Muscle layer of colon (tissue), 2 donors: Measurements from ENCODE around the gene GRIP2.

Experiments
- H3K27ac ChIP-seq: one replicate; pipeline ENCODE4 v1.7.0; 2013; ENCODE audit warnings: low read depth, mild to moderate bottlenecking, low read length, moderate library complexity
- H3K27me3 ChIP-seq, 2 donors: one replicate each; pipeline ENCODE4 v1.7.0; 2013; ENCODE audit warnings: low read length in 2 of 2, mild to moderate bottlenecking in 2 of 2; ENCODE audit not compliant: insufficient read depth in 2 of 2, control insufficient read depth in 1 of 2
- H3K36me3 ChIP-seq: one replicate; pipeline ENCODE4 v1.7.0; 2013; ENCODE audit warnings: mild to moderate bottlenecking, low read length; ENCODE audit not compliant: insufficient read depth
- H3K4me1 ChIP-seq: one replicate; pipeline ENCODE4 v1.7.0; 2013; ENCODE audit warnings: mild to moderate bottlenecking, low read length; ENCODE audit not compliant: insufficient read depth
- H3K4me3 ChIP-seq, 2 donors: one replicate each; pipeline ENCODE4 v1.7.0; 2013; ENCODE audit warnings: low read length in 2 of 2, low read depth in 1 of 2, mild to moderate bottlenecking in 1 of 2, moderate library complexity in 1 of 2
- H3K9ac ChIP-seq: one replicate; pipeline ENCODE4 v1.7.0; 2013; ENCODE audit warnings: low read length
- H3K9me3 ChIP-seq: one replicate; pipeline ENCODE4 v1.7.0; 2013; ENCODE audit warnings: mild to moderate bottlenecking, low read length
- donor health status: abdominal sarcoma.
- donor health status: Adenocarcinoma of cecum.

GRIP2 gene

DNA sequence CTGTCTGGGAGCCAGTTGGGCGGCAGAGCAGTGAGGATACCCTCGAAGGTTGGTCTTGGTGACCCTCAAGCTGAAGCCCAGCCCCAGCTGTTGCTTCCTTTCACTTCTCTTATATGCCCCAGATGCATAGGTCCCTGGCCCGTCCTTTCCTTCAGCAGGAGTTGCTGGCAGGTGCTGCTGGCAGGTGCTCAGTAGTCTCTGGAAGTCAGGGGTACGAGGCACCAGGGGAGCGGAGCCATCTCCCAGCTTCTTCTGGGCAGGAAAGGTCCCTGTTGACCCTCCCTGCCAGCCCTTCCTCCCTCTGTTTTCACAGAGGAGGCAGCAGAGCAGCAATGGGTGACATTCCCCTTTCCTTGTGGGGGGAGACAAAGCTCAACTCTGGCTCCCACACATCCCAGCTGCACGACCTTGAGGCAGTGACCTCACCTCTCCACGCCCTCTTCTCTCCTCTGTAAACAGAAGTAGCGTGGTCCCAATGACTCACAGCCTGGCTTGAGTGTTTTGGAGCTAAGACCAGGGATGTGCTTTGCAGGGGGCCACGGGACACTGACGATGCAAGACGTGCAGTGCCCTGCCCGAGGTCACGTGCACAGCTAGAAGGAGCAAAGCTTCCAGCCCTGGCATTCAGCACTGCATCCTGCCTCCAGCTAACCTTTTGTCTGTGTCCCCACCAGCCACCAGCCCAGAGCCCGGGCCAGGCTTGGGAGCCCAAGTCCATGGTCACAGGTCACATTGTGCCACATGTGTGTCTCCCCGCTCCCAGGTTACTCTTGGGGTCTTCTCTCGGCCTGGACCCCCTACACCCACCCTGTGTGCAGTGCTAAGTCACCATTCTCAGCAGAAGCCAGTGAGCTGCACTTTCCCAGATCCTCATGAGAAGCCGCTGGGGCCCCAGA lies 88.0 kb downstream of the GRIP2 start:
- Histone ChIP-seq H3K4me3 (no peak overlapping the region), H3K9ac (no peak overlapping the region), H3K36me3 (peaks cover 8% of the 10 kb centered on the region), H3K27ac (peak overlapping the region; percentile 77), H3K9me3 (no peaks in the 10 kb centered on the region), H3K27me3 (no peaks in the 10 kb centered on the region), H3K4me1 (peaks cover 40% of the 10 kb centered on the region)

DNA sequence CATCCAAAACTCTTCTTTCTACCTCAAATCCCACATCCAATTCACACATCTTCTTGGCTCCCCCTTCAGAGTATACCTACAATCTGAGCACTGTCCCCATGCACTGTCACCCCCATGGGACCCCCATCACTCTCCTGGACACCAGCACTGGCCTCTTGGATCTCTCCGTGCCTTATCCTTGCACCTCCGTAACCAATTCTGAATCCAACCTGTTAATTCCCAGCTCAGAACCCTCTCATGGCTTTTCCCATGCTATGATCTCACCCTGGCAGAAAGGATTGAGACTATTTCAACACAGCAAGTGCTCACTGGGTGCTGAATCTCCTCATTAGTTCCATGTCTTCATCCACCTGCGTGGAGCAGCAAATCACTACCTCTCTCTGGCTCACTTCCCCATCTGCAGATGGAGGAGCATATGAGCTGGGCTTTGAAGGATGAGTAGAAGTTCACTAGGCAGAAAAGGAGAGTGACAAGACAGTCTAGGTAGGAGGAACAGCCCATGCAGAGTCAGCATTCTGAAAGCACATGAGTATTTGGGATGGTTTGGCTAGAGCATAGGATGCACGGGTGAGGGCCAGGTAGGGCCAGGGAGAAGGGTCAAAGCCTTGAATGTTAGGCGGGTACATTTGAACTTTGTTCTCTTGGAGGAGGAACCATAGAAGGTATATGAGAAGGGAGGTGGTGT lies 89.1 kb downstream of the GRIP2 start:
- no peak overlapping the region for H3K27ac ChIP-seq
- H3K4me1 ChIP-seq: peaks cover 40% of the 10 kb centered on the region
- peaks cover 13% of the 10 kb centered on the region for H3K36me3 ChIP-seq
- H3K9ac ChIP-seq: no peak overlapping the region
- no peak overlapping the region for H3K4me3 ChIP-seq
- no peaks in the 10 kb centered on the region for H3K9me3 ChIP-seq
- H3K27me3 ChIP-seq: no peaks in the 10 kb centered on the region

DNA sequence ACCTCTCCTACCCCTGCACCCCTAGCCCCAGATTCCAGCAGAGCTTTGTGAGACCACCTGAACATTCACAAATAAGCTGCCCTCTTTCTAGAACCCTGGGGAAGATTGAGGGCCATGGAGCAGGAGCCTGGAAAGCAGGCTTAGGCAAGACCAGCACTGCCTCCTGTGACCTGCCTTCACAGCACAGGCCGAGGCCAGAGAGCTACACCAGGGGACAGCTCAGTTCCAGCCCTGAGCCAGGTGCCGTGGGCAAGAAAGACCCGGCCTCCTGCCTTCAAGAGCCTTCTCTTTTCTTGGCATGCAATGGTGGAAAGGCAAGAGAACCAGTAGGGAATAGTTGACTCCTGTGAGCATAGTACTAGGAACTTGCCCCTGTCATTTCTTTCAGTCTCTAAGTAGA lies 89.6 kb downstream of the GRIP2 start:
- Histone ChIP-seq H3K27me3 (no peaks in the 10 kb centered on the region), H3K27ac (no peak overlapping the region), H3K9ac (no peak overlapping the region), H3K4me3 (no peak overlapping the region), H3K36me3 (peaks cover 17% of the 10 kb centered on the region), H3K9me3 (no peaks in the 10 kb centered on the region), H3K4me1 (peaks cover 38% of the 10 kb centered on the region)

DNA sequence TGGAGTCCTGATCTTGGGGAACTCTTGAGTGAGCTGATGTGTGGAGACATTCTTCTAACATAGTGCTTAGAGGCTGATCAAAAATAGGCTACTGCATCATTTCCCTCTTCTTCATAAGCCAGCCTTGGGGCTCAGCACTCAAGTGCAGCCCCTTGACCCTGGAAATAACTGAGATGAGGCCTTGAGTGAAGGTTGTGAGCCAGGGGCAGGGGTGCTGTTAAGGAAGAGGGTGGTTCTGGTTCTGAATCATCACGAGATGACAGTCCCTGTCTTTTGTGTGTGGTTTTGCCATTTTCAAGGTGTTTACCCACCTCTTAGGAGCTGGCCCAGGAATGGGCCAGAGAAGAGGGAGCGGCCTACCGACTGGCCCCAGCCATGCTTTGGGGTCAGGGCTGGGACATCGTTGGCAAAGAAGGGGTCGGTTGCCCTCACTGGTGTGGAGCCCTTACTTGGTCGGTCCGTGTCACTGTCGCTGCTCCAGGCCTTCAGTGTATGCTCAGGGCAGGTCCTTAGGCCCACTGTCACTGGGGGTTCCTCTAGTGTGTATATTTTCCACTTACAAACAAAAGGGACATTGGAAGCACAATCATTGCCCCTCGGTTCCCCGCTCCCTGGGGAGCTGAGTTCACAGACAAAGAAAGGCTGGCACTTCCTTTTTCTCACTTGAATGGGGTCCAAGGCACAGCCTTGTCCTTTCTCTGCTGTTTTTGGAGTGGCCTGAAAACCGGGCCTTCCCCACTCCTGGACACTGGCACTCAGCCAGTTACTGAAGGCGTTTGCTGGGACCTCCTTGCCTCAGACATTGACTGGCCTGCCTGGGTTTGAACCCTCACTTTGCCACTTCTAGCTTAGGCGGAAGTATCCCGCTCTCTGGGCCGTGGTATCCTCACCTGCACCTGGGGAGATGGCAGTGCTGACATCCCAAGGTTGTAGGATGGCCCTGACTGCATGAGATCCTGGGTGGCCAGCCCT lies 91.1 kb downstream of the GRIP2 start:
- Histone ChIP-seq H3K36me3 (peaks cover 17% of the 10 kb centered on the region), H3K27me3 (no peaks in the 10 kb centered on the region), H3K4me3 (no peak overlapping the region), H3K27ac (no peak overlapping the region), H3K4me1 (peaks cover 24% of the 10 kb centered on the region), H3K9me3 (no peaks in the 10 kb centered on the region), H3K9ac (no peak overlapping the region)

DNA sequence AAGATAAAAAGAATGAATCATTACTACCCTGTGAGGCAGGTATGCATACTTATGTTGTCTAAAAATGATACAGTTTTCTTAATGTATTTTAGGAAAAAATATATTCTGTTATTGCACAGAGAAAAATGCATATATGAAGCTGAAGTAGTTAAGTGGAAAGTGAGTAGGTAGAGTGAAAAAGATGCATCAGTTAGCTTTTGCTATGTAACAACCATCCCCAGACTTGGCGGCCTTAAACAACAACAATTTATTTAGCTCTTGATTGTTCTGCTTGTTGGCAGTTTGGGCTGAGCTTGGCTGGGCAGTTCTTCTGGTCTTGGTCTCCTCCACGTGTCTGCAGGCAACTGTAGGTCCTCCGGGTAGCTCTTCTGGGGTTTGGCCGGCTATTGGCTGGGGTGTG lies 92.1 kb downstream of the GRIP2 start:
- no peak overlapping the region for H3K27ac ChIP-seq
- H3K4me3 ChIP-seq: no peak overlapping the region
- H3K9ac ChIP-seq: no peak overlapping the region
- H3K9me3 ChIP-seq: no peaks in the 10 kb centered on the region
- H3K36me3 ChIP-seq: peaks cover 17% of the 10 kb centered on the region
- H3K27me3 ChIP-seq: no peaks in the 10 kb centered on the region
- H3K4me1 ChIP-seq: peaks cover 14% of the 10 kb centered on the region

DNA sequence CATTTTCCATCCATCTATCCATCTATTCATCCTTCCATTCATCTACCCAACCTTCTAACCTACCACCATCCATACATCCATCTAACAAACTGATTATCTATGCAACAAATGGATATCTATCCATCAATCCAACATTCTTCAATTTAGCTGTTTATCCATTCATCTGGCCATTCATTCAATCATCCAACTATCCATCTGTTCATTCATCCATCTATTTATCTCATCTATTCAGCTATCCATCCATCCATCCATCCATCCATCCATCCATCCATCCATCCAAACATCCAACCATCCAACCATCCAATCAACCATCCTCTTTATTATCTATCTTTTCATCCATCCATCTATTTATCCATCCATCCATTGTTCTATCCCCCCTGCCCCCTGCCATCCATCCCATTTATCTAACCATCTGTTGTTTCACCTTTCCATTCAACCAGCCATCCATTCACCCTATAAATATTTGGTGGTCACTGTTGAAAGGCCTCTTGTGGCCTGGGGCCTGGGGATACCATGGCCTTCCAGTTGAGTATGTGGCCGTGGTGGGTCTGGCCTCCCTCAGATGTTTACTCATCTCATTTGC lies 93.1 kb downstream of the GRIP2 start:
- Histone ChIP-seq H3K9me3 (no peaks in the 10 kb centered on the region), H3K36me3 (peaks cover 17% of the 10 kb centered on the region), H3K4me3 (no peak overlapping the region), H3K4me1 (peaks cover 6% of the 10 kb centered on the region), H3K27ac (no peak overlapping the region), H3K27me3 (no peaks in the 10 kb centered on the region), H3K9ac (no peak overlapping the region)

DNA sequence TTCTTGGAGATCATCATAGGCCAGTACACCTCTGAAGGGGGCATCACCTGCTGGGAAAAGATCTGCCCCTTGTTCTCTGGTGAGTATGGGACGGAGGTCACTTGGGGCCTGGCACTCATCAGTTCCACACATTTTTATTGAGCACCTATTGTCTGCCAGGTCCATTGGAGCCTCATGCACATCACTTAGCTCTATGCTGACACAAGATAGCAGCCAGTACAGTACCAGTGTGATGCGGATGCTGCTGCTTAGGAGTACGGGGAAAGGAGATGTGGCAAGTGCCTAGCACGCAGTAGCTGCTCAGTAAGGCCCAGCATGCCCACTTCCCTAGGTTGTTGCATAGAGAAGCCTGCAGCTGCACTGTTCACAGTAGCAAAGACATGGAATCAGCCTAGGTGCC lies 94.4 kb downstream of the GRIP2 start:
- Histone ChIP-seq H3K27me3 (no peaks in the 10 kb centered on the region), H3K9me3 (no peaks in the 10 kb centered on the region), H3K36me3 (peaks cover 17% of the 10 kb centered on the region), H3K9ac (no peak overlapping the region), H3K27ac (no peak overlapping the region), H3K4me3 (no peak overlapping the region), H3K4me1 (no peaks in the 10 kb centered on the region)

DNA sequence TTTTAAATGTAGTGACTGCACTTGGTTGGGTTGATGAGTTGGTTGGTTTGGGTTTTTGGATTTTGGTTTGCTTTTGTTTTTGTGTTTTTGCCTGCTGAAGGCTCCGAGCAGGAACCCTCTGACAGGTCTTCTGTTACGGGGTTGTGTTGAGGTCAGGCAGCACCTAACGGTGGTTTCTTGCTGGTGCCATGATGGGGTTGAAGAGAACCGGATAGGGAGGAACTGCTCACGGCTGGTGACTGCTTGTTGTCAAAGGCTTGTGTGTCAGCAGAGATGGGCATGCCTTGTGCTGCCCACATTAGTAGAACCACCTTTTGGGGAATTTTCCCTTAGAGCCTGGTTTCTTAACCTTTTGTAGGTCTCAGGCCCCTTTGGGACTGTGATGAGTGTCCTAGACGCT lies 95.8 kb downstream of the GRIP2 start:
- no peaks in the 10 kb centered on the region for H3K4me1 ChIP-seq
- H3K27me3 ChIP-seq: no peaks in the 10 kb centered on the region
- H3K36me3 ChIP-seq: peaks cover 17% of the 10 kb centered on the region
- no peak overlapping the region for H3K9ac ChIP-seq
- no peak overlapping the region for H3K27ac ChIP-seq
- H3K4me3 ChIP-seq: no peak overlapping the region
- H3K9me3 ChIP-seq: no peaks in the 10 kb centered on the region

DNA sequence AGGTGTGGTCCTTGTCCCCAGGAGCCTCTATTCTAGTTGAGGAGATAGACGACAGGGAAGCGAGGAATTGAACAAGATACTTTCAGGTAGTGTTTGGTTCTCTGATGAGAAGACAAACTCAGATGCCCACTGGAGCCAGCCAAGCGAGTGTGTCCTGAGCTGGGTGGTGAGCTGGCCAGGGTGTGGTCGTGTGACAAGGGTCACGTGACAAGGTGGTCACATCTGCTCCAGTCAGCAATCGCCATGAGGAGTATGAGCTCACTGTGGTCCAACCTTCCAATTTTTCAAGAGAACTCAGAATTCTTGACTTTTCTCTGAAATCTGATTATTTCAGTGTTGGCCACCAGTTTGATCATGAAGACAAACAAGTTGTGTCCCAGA lies 98.2 kb downstream of the GRIP2 start:
- Histone ChIP-seq H3K27ac (no peak overlapping the region), H3K9me3 (no peaks in the 10 kb centered on the region), H3K27me3 (no peaks in the 10 kb centered on the region), H3K4me1 (no peaks in the 10 kb centered on the region), H3K9ac (no peak overlapping the region), H3K36me3 (peaks cover 7% of the 10 kb centered on the region), H3K4me3 (no peak overlapping the region)

DNA sequence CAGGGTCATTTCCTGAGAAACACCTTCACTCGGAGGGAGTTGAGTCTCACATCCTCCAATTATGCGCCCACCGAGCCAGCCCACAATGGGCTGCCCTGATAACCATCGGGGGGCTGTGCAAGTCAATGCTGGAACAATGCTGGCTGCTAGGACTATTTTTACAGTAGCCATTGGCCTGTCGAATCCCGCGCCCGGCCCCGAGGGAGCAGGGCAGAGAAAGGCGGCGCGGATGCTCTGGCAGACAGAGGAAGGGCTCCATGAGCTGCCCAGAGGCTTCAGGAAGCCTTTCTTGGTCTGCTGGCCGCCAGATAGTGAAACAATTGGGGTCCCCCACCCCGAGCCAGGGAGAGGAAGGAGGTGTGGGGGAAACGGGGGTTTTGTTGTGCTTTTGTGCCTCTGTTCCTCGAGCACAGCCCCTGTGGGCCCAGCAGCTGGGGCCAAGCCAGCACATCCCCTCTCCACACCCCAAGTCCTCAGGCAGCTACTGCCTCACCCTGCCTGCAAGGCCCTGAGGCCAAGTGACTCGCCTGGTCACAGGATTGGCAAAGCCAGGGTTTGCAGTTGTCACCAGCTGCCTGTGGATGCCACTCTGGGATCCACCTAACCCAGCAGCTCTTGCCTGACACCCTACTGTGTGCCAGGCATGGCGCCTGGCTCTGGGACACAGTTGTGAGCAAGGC lies 98.8 kb downstream of the GRIP2 start:
- Histone ChIP-seq H3K27ac (no peak overlapping the region), H3K27me3 (no peaks in the 10 kb centered on the region), H3K9me3 (no peaks in the 10 kb centered on the region), H3K9ac (no peak overlapping the region), H3K36me3 (peaks cover 5% of the 10 kb centered on the region), H3K4me1 (no peaks in the 10 kb centered on the region), H3K4me3 (no peak overlapping the region)
